ENCODE data around the gene FAM43A. TPM values are rescaled to one million over a fixed set of nuclear protein-coding genes. Genes with fewer than 3 reads are reported as not detected.

FAM43A gene
- total RNA-seq, 2 experiments from 2014 or later: 5.0 to 5.1 TPM

DNA sequence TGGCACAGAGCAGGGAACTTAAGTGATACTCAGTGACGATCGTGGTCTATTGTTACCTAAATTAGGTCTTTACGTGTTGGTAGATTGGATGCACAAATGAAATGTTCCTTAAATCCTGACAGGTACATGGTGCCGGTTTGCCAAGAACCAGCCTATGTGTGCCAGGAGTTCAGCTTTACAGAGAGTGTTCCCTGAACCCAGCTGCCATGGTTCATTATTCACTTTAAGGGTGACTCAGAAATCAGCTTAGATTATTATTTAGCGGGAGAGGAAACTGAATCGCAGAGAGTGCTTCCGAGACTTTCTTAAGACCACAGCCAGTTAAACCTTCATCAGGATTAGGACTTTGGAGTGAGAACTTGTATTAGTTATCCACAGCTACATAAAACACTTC, 21.5 kb downstream of the FAM43A start:
- CTCF ChIA-PET: interaction anchor here (0.6 to 0.9 kb wide), 2 partner anchors 140 to 399 kb away, joined by 3 to 4 read pairs; no protein-coding TSS in a partner anchor
- no peaks in the 10 kb centered on the region for H3K36me3 Mint-ChIP-seq (ENCODE audit: low read depth)
- intact Hi-C loops (cut with DNase I, micrococcal nuclease): no loop called here
- POLR2A ChIA-PET: interaction anchor here (0.8 kb wide), 1 partner anchor 151 kb away, joined by 4 read pairs; no protein-coding TSS in a partner anchor
- peaks cover 4% of the 10 kb centered on the region for H3K9me3 Mint-ChIP-seq (ENCODE audit: low read depth)
- H3K4me3 Mint-ChIP-seq: no peak overlapping the region
- DNase-seq (no peak), ATAC-seq (no peak)
- H3K4me1 Mint-ChIP-seq: no peaks in the 10 kb centered on the region
- H3K27me3 Mint-ChIP-seq: no peaks in the 10 kb centered on the region
- no peak overlapping the region for H3K27ac Mint-ChIP-seq

DNA sequence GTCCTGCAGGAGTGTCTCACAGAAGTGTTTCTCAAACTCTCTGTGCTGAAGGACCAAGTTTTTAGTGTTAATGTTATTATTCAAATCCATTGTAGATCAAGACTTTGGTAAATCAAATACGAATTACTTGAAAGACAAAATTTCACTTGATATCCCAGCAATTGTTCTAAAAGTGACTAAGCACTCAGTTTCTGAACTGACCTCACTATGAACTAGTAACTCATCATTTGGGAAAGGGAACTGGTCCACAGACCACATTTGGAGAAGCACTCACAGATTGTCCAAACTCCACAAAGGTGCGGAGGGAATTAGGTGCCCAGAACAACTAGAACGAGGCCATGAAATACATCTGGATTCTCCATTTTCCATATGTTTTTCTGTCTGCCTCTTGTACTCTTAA, 25.6 kb downstream of the FAM43A start:
- peaks cover 4% of the 10 kb centered on the region for H3K9me3 Mint-ChIP-seq (ENCODE audit: low read depth)
- ChIA-PET POLR2A (no interaction called here), CTCF (no interaction called here)
- no peak overlapping the region for H3K4me3 Mint-ChIP-seq
- intact Hi-C loops (cut with DNase I, micrococcal nuclease): no loop called here
- no peak overlapping the region for H3K27ac Mint-ChIP-seq
- ATAC-seq: no peak
- no peak for DNase-seq
- no peaks in the 10 kb centered on the region for H3K27me3 Mint-ChIP-seq
- no peaks in the 10 kb centered on the region for H3K36me3 Mint-ChIP-seq (ENCODE audit: low read depth)
- no peaks in the 10 kb centered on the region for H3K4me1 Mint-ChIP-seq

DNA sequence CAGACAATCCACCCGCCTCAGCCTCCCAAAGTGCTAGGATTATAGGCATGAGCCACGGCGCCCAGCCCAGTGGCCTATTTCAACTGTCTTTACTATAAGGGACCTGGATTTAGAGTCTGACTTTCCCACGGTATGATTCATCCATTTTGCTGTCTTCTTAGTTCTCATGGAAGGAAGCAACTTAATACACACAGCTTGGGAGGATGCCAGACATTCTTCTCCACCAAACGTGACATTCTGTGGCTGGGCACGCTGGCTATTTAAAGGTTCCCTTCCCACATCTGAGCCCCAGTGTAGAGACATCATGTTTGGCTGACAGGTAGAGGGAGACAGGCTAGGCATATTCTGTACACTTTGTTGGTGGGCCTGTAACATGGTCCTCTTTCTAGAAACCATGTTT, 26.2 kb downstream of the FAM43A start:
- H3K27me3 Mint-ChIP-seq: no peaks in the 10 kb centered on the region
- POLR2A ChIA-PET: no interaction called here
- CTCF ChIA-PET: no interaction called here
- DNase-seq (no peak), ATAC-seq (no peak)
- intact Hi-C loops (cut with DNase I, micrococcal nuclease): no loop called here
- H3K4me1 Mint-ChIP-seq: no peaks in the 10 kb centered on the region
- H3K27ac Mint-ChIP-seq: no peak overlapping the region
- no peaks in the 10 kb centered on the region for H3K36me3 Mint-ChIP-seq (ENCODE audit: low read depth)
- H3K4me3 Mint-ChIP-seq: no peak overlapping the region
- peaks cover 4% of the 10 kb centered on the region for H3K9me3 Mint-ChIP-seq (ENCODE audit: low read depth)

DNA sequence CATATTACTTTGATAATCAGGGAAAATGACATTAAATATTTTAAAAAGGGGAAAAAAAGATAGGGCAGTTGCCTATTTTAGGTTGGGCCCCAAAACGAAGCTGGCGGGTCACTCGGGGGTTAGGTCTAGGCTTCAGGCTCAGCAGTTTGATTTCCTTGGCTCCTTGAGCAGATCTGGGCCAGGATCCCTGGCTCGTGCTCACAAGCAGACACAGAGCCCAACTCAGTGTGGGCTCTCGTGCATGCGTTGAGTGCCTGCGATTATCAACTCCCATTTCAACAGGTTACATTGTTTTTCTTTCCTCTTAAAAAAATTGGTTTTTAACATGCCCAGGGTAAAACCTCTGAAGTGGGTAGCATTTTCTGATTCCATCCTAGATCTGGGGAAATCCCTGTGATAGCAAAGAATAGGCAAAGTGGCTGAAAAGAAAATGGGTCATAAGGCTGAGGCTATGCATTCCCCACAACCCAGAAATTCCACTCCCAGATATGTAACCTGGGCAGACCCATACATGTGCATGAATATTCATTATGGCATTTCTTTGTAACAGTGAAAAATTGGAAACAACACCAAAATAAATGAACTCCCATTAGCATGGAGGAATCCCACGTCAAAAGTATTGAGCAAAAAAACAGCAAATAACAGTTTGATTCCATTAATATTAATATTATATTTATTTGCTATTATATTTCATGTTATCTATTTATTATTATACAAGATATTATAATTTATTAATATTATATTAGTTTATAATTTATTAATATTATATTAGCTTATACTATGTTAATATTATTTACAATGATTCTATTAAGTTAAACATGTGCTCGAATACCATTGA, 27.8 kb downstream of the FAM43A start:
- no peaks in the 10 kb centered on the region for H3K9me3 Mint-ChIP-seq (ENCODE audit: low read depth)
- POLR2A ChIA-PET: interaction anchor here (0.6 kb wide), 1 partner anchor 24 kb away, joined by 4 read pairs; no protein-coding TSS in a partner anchor

DNA sequence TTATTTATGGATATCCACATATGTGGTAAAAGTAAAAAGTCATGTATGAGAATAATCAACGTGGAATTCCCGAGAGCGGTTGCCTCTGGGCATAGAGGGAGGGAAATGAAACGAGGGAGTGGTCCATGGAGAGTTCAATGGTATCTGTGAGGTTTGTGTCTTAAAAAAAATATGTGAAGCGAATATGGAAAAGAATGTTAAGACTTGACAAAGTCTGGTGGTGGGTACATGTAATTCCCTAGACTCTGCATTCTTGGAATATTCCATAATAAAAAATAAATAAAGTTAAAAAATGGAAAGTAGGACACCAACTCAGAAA, 28.4 kb downstream of the FAM43A start:
- Mint-ChIP-seq H3K36me3 (ENCODE audit: low read depth) (no peaks in the 10 kb centered on the region), H3K27ac (no peak overlapping the region), H3K9me3 (ENCODE audit: low read depth) (no peaks in the 10 kb centered on the region), H3K4me3 (no peak overlapping the region), H3K4me1 (no peaks in the 10 kb centered on the region), H3K27me3 (no peaks in the 10 kb centered on the region)
- intact Hi-C loops (cut with DNase I, micrococcal nuclease): no loop called here
- POLR2A ChIA-PET: no interaction called here
- CTCF ChIA-PET: no interaction called here
- ATAC-seq (no peak), DNase-seq (no peak)

More for the DNA sequence above, 27.8 kb downstream of the FAM43A start:
- intact Hi-C loops (cut with DNase I, micrococcal nuclease): no loop called here
- Mint-ChIP-seq H3K4me1 (no peaks in the 10 kb centered on the region), H3K27me3 (no peaks in the 10 kb centered on the region), H3K27ac (no peak overlapping the region), H3K36me3 (ENCODE audit: low read depth) (no peaks in the 10 kb centered on the region), H3K4me3 (no peak overlapping the region)
- CTCF ChIA-PET: no interaction called here
- ATAC-seq (no peak), DNase-seq (no peak)

DNA sequence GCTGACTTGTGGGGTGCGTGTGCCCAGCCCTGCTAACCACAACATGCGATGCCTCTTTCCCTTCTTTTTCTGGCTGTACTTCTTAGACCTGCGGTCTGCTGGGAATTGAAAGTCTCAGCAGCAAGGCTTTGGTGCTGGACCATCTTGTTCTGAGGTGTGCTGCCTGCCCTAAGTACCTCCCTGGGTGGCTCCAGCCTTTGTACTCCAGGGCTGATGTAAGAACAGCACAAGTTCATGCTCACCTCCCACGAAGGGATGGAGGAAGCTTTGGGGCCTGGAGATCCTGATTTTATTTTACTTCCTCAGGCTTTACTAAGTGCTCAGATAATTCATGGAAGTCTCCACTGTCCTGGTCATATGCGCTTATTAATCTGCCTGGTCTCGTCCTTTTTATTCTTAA, 28.9 kb downstream of the FAM43A start:
- no peak overlapping the region for H3K27ac Mint-ChIP-seq
- DNase-seq: no peak
- no peak overlapping the region for H3K4me3 Mint-ChIP-seq
- H3K4me1 Mint-ChIP-seq: no peaks in the 10 kb centered on the region
- ChIA-PET CTCF (no interaction called here), POLR2A (no interaction called here)
- ATAC-seq: no peak
- no peaks in the 10 kb centered on the region for H3K27me3 Mint-ChIP-seq
- H3K9me3 Mint-ChIP-seq (ENCODE audit: low read depth): no peaks in the 10 kb centered on the region
- no peaks in the 10 kb centered on the region for H3K36me3 Mint-ChIP-seq (ENCODE audit: low read depth)
- intact Hi-C loops (cut with DNase I, micrococcal nuclease): no loop called here

DNA sequence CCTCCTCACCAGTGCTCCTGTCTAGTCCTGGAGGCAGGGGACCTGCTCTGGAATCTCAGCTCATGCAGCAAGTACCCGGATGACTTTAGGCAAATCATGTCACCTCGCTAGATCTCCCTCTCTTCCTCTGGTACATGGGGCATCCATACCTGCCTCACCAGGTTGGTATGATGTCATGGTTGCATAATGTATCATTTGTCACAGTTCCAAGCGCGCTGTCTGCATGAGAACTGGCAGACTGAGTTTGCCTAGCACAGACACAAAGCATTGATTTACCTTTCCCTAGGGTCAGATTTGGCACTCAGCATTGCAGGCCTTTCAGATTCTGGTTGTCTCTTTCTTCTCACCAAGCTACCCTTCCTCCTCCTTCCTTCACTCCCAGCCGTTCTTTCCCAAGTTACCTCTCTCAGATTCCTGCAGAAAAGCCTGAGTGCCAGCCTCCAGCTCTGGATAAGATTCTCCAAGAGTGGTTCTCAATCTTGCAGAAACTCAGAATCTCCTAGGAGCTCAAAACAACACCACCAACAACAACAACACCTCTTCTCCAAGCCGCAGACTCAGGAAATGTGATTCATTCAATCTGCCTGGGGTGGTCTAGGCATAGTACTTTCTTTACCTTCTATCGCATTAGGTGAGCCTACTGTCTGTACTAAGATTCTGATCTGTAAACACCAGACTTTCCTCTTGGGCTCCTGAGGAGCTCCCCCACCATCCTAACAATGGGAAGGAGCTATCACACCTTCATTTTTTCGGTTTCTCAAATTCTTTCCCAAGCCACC, 29.5 kb downstream of the FAM43A start:
- H3K4me3 Mint-ChIP-seq: no peak overlapping the region
- H3K9me3 Mint-ChIP-seq (ENCODE audit: low read depth): no peaks in the 10 kb centered on the region
- H3K27ac Mint-ChIP-seq: no peak overlapping the region
- H3K27me3 Mint-ChIP-seq: no peaks in the 10 kb centered on the region
- ChIA-PET POLR2A (no interaction called here), CTCF (no interaction called here)
- no peaks in the 10 kb centered on the region for H3K36me3 Mint-ChIP-seq (ENCODE audit: low read depth)
- intact Hi-C loops (cut with DNase I, micrococcal nuclease): no loop called here
- ATAC-seq (no peak), DNase-seq (no peak)
- H3K4me1 Mint-ChIP-seq: no peaks in the 10 kb centered on the region

DNA sequence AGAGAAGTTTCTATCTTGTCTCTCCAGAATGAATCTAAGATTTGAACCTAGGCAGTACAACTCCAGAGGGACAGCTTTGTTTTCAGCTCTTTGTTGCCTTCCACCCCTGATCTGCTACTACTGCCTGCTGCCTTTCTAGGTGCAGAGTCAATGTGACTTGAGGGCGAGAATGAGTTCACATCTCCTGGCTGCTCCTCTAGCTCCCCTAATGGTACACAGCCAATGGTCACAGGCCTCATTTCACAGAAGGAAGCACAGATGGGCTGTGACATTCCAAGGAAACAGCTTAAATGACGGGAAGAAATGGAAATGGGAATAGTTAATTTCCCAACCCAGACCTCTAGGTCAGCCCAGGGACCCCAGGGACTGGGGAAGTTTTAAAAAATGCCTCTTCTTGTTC, 32.4 kb downstream of the FAM43A start:
- intact Hi-C loops (cut with DNase I, micrococcal nuclease): no loop called here
- H3K9me3 Mint-ChIP-seq (ENCODE audit: low read depth): no peaks in the 10 kb centered on the region
- CTCF ChIA-PET: interaction anchor here (0.7 to 1.0 kb wide), 2 partner anchors 31 to 36 kb away, joined by 3 to 4 read pairs; no protein-coding TSS in a partner anchor
- POLR2A ChIA-PET: interaction anchor here (0.5 kb wide), 2 partner anchors 66 to 212 kb away, joined by 4 to 5 read pairs; no protein-coding TSS in a partner anchor
- ATAC-seq (no peak), DNase-seq (no peak)
- no peaks in the 10 kb centered on the region for H3K27me3 Mint-ChIP-seq
- H3K4me3 Mint-ChIP-seq: no peak overlapping the region
- H3K4me1 Mint-ChIP-seq: no peaks in the 10 kb centered on the region
- no peak overlapping the region for H3K27ac Mint-ChIP-seq
- H3K36me3 Mint-ChIP-seq (ENCODE audit: low read depth): no peaks in the 10 kb centered on the region

DNA sequence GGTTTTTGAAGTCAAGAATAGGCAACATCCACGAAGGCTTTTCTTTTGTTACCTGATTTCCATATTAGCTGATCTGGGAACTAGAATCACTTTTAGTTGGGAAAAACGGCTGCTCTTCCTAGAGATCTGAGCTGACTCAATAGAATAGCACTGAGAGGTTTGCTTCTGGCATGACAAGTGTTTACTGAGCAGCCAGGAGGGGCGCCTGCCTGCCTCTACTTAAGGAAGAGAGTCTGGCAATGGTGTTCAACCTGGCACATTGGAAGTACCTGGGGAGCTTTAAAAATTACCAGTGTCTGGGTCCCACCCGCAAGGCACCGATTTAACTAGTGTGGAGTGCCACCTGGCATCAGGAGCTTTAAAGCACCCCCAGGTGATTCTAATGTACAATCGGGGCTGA, 34.4 kb downstream of the FAM43A start:
- Mint-ChIP-seq H3K27ac (no peak overlapping the region), H3K36me3 (ENCODE audit: low read depth) (no peaks in the 10 kb centered on the region), H3K4me3 (no peak overlapping the region), H3K4me1 (no peaks in the 10 kb centered on the region), H3K27me3 (no peaks in the 10 kb centered on the region), H3K9me3 (ENCODE audit: low read depth) (no peaks in the 10 kb centered on the region)
- DNase-seq (no peak), ATAC-seq (no peak)
- intact Hi-C loops (cut with DNase I, micrococcal nuclease): no loop called here
- ChIA-PET CTCF (no interaction called here), POLR2A (no interaction called here)

DNA sequence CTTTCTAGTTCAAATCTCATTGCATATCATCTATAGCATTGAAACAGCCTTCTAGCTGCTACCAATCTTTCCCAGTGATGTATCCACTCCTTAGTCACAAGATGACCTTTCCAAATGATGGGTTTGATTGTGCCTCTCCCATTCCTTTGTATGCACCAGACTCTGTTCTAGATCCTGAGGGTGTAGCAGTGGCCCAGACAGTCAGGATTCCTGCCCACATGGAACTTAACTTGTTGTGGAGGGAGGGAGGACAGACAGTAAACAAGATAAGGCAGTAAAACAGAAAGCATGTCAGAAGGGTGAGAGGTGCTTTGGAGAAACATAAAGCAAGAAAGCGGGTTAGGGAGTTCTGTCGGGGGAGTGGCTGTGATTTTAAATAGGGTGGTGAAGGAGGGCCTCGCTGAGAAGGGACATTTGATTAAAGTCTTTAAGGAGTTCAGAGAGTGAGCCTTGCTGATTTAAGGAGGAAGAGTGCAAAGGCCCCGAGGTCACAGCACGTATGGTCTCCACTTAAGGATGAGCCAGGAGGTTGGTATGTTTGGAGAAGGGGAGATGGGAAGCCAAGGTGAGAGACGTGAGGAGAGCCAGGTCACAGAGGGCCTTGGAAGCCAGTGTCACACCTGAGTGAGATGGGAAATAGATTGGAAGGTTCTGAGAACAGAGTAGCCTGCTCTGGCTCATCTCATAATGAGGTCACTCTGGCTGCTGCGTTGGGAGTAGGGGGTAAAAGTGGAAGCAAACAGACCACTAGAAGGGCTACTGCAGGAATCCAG, 38.3 kb downstream of the FAM43A start:
- intact Hi-C loops (cut with DNase I, micrococcal nuclease): no loop called here
- H3K27me3 Mint-ChIP-seq: peaks cover 2% of the 10 kb centered on the region
- H3K4me1 Mint-ChIP-seq: no peaks in the 10 kb centered on the region
- no peak overlapping the region for H3K27ac Mint-ChIP-seq
- CTCF ChIA-PET: no interaction called here
- POLR2A ChIA-PET: no interaction called here
- H3K36me3 Mint-ChIP-seq (ENCODE audit: low read depth): no peaks in the 10 kb centered on the region
- no peaks in the 10 kb centered on the region for H3K9me3 Mint-ChIP-seq (ENCODE audit: low read depth)
- no peak overlapping the region for H3K4me3 Mint-ChIP-seq
- DNase-seq: no peak
- no peak for ATAC-seq

DNA sequence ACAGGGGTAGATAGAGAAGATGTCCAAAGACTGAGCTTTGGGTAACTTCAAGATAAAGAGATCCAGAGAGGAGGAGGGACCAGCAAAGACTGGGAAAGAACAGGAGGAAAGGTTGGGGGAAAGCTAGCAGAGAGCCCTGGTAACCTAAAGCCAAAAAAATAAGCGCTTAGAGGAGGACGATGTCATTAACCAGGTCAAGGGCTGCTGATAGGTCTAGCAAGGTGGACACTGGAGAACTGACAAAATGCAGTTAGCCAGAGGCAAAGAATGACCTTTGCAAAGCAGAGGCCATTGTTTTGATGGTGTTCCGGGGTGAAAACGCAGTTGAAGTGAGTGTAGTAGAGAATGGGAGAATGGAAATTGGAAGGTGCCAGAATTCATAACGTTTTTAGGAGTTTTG, 39.7 kb downstream of the FAM43A start:
- DNase-seq (no peak), ATAC-seq (no peak)
- H3K36me3 Mint-ChIP-seq (ENCODE audit: low read depth): no peaks in the 10 kb centered on the region
- no peaks in the 10 kb centered on the region for H3K4me1 Mint-ChIP-seq
- ChIA-PET CTCF (no interaction called here), POLR2A (no interaction called here)
- H3K27ac Mint-ChIP-seq: no peak overlapping the region
- no peak overlapping the region for H3K4me3 Mint-ChIP-seq
- H3K9me3 Mint-ChIP-seq (ENCODE audit: low read depth): no peaks in the 10 kb centered on the region
- H3K27me3 Mint-ChIP-seq: peaks cover 5% of the 10 kb centered on the region
- intact Hi-C loops (cut with DNase I, micrococcal nuclease): no loop called here
